ENCODE data around the gene PXMP2.
A peak's percentile ranks its signal among the peaks of the same experiment; 100 is the strongest.

PXMP2 gene
- long read RNA-seq, partial matches to known transcripts, result 1 of 5 reads
- long read RNA-seq, other reads (novel, unspliced or antisense), result 0 of 5 reads

DNA sequence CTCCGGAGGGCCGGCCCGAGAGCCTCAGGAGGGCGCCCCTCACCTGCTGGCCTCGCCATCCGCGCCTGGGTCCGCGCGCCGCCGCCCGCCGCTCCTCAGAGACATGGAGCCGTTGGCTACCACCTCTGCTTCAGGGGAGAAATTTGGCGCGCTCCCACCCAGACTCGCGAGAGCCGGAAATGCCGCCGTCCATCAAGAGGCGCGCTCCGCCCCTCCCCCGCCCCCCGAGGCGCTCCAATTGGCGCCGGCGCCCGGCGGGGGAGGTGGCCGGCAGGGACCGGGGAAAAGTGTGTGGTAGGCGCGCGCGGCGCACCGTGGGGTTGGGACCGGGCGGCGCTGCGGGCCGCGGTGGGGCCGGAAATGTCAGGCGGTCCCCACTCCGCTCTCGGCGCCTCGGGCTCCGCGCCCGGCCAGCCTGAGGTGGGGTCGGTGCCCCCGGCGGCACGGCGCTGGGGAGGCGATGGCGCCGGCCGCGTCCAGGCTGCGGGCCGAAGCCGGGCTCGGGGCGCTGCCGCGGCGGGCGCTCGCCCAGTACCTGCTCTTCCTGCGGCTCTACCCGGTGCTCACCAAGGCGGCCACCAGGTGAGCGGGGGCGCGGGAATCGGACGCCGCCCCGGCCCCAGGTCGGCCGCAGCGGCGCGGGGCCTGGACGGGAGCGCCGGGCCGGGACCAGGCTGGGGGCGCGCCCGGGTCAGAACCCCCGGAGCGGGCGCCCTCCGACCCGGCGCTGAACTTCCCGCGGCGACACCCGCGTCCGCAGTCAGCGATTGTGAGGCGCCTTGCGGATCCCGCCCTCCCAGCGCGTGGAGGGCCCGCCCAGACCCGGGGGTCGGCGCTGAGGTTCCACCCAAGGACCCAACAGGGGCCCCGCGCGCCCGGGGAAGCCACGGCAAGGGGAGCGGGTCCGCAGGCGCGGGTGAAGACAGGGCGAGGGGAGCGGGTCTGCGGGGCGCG is at the start of gene PXMP2, which contains the start of gene POLE:
Gene PXMP2, plus strand, starts transcription at position 377 of the 954 bp plus-strand sequence. Its CDS starts 84 bp downstream, at position 461.
Gene POLE, minus strand, starts transcription at position 132 of the 954 bp plus-strand sequence. Its CDS starts 27 bp downstream, at position 105.
- Histone ChIP-seq H3K27ac (replicated peaks) (peak within 1 kb of the TSS; percentile 82), H3K4me3 (replicated peaks; ENCODE audit: insufficient read depth, low read length) (peak within 1 kb of the TSS; percentile 71), H3K27me3 (ENCODE audit: insufficient read depth, poor library complexity, severe bottlenecking) (no peaks in the 10 kb centered on the region)
- TF ChIP-seq, protein P1, sequence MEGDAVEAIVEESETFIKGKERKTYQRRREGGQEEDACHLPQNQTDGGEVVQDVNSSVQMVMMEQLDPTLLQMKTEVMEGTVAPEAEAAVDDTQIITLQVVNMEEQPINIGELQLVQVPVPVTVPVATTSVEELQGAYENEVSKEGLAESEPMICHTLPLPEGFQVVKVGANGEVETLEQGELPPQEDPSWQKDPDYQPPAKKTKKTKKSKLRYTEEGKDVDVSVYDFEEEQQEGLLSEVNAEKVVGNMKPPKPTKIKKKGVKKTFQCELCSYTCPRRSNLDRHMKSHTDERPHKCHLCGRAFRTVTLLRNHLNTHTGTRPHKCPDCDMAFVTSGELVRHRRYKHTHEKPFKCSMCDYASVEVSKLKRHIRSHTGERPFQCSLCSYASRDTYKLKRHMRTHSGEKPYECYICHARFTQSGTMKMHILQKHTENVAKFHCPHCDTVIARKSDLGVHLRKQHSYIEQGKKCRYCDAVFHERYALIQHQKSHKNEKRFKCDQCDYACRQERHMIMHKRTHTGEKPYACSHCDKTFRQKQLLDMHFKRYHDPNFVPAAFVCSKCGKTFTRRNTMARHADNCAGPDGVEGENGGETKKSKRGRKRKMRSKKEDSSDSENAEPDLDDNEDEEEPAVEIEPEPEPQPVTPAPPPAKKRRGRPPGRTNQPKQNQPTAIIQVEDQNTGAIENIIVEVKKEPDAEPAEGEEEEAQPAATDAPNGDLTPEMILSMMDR (IDR thresholded peaks at IDR 0.05; ENCODE audit: insufficient read depth, low read length), result no peak
- TF ChIP-seq GABPA (IDR thresholded peaks at IDR 0.05; ENCODE audit: low read depth), result no peak
- TF ChIP-seq, protein P2, sequence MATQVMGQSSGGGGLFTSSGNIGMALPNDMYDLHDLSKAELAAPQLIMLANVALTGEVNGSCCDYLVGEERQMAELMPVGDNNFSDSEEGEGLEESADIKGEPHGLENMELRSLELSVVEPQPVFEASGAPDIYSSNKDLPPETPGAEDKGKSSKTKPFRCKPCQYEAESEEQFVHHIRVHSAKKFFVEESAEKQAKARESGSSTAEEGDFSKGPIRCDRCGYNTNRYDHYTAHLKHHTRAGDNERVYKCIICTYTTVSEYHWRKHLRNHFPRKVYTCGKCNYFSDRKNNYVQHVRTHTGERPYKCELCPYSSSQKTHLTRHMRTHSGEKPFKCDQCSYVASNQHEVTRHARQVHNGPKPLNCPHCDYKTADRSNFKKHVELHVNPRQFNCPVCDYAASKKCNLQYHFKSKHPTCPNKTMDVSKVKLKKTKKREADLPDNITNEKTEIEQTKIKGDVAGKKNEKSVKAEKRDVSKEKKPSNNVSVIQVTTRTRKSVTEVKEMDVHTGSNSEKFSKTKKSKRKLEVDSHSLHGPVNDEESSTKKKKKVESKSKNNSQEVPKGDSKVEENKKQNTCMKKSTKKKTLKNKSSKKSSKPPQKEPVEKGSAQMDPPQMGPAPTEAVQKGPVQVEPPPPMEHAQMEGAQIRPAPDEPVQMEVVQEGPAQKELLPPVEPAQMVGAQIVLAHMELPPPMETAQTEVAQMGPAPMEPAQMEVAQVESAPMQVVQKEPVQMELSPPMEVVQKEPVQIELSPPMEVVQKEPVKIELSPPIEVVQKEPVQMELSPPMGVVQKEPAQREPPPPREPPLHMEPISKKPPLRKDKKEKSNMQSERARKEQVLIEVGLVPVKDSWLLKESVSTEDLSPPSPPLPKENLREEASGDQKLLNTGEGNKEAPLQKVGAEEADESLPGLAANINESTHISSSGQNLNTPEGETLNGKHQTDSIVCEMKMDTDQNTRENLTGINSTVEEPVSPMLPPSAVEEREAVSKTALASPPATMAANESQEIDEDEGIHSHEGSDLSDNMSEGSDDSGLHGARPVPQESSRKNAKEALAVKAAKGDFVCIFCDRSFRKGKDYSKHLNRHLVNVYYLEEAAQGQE (IDR thresholded peaks at IDR 0.05; ENCODE audit: insufficient replicate concordance, low read depth), result peak; percentile 46
- TF ChIP-seq POLR2AphosphoS5 (IDR thresholded peaks at IDR 0.05; ENCODE audit: low read depth), result peak; percentile 78
- peak; percentile 86 to 94 for DNase-seq (ENCODE audit: low read depth in 1 of 2, low spot score in 1 of 2)

DNA sequence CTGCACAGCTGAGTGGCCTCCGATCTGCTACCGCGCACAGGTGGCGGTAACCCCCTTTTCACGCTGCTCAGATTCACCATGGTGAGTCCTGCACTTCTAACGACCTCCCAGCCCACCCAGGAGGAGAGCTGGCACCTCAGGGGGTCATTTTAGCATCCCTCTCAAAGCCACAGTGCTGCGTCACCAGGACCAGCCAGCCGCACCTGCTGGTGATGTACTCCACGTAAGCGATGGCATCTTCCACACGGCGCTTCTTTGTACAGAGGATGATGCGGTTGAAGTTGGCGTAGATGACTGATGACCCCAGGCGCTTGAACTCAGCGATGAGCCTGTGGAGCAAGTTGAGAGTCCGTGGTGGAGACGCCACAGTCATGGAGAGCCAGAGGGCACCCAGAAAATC is 49.6 kb upstream of the PXMP2 start:
- TF ChIP-seq SPI1 (IDR thresholded peaks at IDR 0.05; ENCODE audit: borderline replicate concordance, low read depth) (no peak), POLR2AphosphoS5 (IDR thresholded peaks at IDR 0.05; ENCODE audit: low read depth) (no peak), GABPA (IDR thresholded peaks at IDR 0.05; ENCODE audit: low read depth) (no peak)
- TF ChIP-seq, protein P1 (IDR thresholded peaks at IDR 0.05; ENCODE audit: insufficient read depth, low read length), result no peak
- TF ChIP-seq, protein P2 (IDR thresholded peaks at IDR 0.05; ENCODE audit: insufficient replicate concordance, low read depth), result no peak
- Histone ChIP-seq H3K4me3 (replicated peaks; ENCODE audit: insufficient read depth, low read length) (no peak overlapping the region), H3K27me3 (ENCODE audit: insufficient read depth, poor library complexity, severe bottlenecking) (no peaks in the 10 kb centered on the region), H3K27ac (replicated peaks) (no peak overlapping the region)
- DNase-seq (ENCODE audit: low read depth in 1 of 2, low spot score in 1 of 2), result no peak

DNA sequence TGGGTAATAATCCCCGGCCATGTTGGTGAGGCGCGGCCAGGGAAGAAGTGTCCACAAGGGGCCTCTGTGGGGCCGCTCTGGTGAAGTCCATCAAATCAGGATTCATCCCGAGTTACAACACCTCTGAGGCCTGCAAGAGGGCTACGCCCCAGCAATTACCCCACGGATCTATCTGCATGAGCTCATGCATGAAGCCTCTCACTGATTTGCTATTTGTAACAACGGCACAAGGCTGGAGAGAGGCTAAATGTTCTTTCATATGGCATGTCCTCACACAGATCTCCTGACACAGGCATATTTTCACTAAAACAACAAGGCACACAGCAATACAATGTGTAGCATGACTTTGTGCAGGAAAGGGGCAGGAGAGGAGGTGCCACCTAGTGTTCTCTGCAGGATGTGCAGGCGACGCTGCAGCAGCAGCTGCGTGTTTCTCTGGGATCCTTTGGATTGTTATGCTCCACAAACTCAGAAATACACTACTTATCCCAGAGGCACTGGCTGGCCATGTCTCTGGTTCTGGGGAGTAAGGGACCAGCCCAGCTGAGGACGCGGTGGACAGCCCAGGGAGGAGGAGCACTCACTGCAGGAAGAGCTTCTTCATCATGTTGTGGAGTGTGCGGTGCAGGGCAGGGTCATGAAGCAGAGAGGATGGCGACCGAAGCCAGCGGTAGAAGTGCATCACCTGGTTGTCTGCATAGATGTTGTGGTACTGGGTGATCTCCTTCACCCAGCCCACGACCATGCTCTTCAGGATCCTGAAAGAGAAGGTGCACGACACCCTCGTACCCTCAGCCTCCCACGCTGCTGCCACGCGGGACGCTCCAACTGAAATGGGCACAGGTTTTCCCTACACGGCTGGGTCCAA is 48.6 kb upstream of the PXMP2 start:
- H3K27ac ChIP-seq (replicated peaks), result no peak overlapping the region
- no peaks in the 10 kb centered on the region for H3K27me3 ChIP-seq (ENCODE audit: insufficient read depth, poor library complexity, severe bottlenecking)
- TF ChIP-seq POLR2AphosphoS5 (IDR thresholded peaks at IDR 0.05; ENCODE audit: low read depth), result no peak
- TF ChIP-seq, protein P1 (IDR thresholded peaks at IDR 0.05; ENCODE audit: insufficient read depth, low read length), result peak; percentile 91
- no peak overlapping the region for H3K4me3 ChIP-seq (replicated peaks; ENCODE audit: insufficient read depth, low read length)
- DNase-seq (ENCODE audit: low read depth in 1 of 2, low spot score in 1 of 2), result no peak

Measured in HL-60 (cell line).